DOHH2 (cell line): ENCODE data around the gene MAP2K7.

Experiments
- EZH2phosphoT487 ChIP-seq: fragments of 200-600 bp; sonication (generic); IDR thresholded peaks from 2 replicates; pipeline ENCODE4 v1.6.1; 2017; ENCODE audit warnings: borderline replicate concordance, mild to moderate bottlenecking, antibody characterized with exemption, low read length, moderate library complexity, mixed read lengths
- TF ChIP-seq, protein P1 (sequence below): fragments of 200-600 bp; sonication (generic); IDR thresholded peaks from one replicate; pipeline ENCODE4 v1.5.1; 2014; ENCODE audit warnings: antibody characterized with exemption, mild to moderate bottlenecking, low read depth, low read length; ENCODE audit not compliant: poor library complexity, severe bottlenecking

DNA sequence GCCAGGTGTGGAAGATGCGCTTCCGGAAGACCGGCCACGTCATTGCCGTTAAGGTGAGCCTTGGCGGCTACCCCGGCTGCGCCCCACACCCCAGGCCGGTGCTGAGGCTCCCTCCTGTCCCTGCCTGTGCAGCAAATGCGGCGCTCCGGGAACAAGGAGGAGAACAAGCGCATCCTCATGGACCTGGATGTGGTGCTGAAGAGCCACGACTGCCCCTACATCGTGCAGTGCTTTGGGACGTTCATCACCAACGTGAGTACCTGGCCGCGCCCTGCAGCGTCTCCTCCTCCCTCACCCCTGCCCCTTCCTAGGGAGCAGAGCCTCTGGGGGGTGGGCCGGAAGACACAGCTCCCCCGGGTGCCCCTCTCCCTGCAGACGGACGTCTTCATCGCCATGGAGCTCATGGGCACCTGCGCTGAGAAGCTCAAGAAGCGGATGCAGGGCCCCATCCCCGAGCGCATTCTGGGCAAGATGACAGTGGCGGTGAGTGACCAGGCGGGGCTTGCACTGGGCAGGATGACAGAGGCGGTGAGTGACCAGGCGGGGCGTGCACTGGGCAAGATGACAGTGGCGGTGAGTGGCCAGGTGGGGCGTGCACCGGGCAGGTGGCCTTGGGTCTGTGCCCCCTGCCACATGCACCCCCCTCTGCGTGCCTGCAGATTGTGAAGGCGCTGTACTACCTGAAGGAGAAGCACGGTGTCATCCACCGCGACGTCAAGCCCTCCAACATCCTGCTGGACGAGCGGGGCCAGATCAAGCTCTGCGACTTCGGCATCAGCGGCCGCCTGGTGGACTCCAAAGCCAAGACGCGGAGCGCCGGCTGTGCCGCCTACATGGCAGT is 6.9 kb downstream of the MAP2K7 start:
- TF ChIP-seq, protein P1, sequence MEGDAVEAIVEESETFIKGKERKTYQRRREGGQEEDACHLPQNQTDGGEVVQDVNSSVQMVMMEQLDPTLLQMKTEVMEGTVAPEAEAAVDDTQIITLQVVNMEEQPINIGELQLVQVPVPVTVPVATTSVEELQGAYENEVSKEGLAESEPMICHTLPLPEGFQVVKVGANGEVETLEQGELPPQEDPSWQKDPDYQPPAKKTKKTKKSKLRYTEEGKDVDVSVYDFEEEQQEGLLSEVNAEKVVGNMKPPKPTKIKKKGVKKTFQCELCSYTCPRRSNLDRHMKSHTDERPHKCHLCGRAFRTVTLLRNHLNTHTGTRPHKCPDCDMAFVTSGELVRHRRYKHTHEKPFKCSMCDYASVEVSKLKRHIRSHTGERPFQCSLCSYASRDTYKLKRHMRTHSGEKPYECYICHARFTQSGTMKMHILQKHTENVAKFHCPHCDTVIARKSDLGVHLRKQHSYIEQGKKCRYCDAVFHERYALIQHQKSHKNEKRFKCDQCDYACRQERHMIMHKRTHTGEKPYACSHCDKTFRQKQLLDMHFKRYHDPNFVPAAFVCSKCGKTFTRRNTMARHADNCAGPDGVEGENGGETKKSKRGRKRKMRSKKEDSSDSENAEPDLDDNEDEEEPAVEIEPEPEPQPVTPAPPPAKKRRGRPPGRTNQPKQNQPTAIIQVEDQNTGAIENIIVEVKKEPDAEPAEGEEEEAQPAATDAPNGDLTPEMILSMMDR: no peak
- no peak for TF ChIP-seq EZH2phosphoT487
